COLO668 (cell line): Measurements from ENCODE around the gene OTULIN.

ENCODE experiments used
- DNase-seq: peaks from one replicate; lab custom pipeline; 2025; ENCODE audit not compliant: unreplicated experiment; lab: John Stamatoyannopoulos, UW

Gene OTULIN

GRCh38 chr5:14716755-14717752 lies 52.5 kb downstream of the OTULIN start:
- no peak for DNase-seq

- no peak for DNase-seq
Observed at GRCh38 chr5:14718778-14719177, 54.3 kb downstream of the OTULIN start.

- DNase-seq = no peak
Observed at GRCh38 chr5:14720236-14720923, 55.9 kb downstream of the OTULIN start.

- DNase-seq = peak; percentile 29
Observed at GRCh38 chr5:14721990-14722656, 57.6 kb downstream of the OTULIN start.

GRCh38 chr5:14722923-14723322 lies 58.4 kb downstream of the OTULIN start:
- no peak for DNase-seq

GRCh38 chr5:14723701-14724132 lies 59.2 kb downstream of the OTULIN start:
- no peak for DNase-seq

- no peak for DNase-seq
Observed at GRCh38 chr5:14724633-14725032, 60.1 kb downstream of the OTULIN start.

GRCh38 chr5:14726066-14726838 lies 61.7 kb downstream of the OTULIN start:
- no peak for DNase-seq

- DNase-seq = peak; percentile 89
Observed at GRCh38 chr5:14727428-14727865, 62.9 kb downstream of the OTULIN start.

GRCh38 chr5:14727928-14728458 lies 63.5 kb downstream of the OTULIN start:
- no peak for DNase-seq

GRCh38 chr5:14728459-14728938 lies 64.0 kb downstream of the OTULIN start:
- peak; percentile 27 for DNase-seq

GRCh38 chr5:14729448-14730385 lies 65.2 kb downstream of the OTULIN start:
- DNase-seq = no peak

GRCh38 chr5:14730466-14730865 lies 65.9 kb downstream of the OTULIN start:
- no peak for DNase-seq

GRCh38 chr5:14730881-14731280 lies 66.4 kb downstream of the OTULIN start:
- no peak for DNase-seq

GRCh38 chr5:14732991-14733390 lies 68.5 kb downstream of the OTULIN start:
- no peak for DNase-seq

GRCh38 chr5:14733661-14734060 lies 69.1 kb downstream of the OTULIN start:
- no peak for DNase-seq

- peak; percentile 81 for DNase-seq
Observed at GRCh38 chr5:14734396-14734795, 69.9 kb downstream of the OTULIN start.

- no peak for DNase-seq
Observed at GRCh38 chr5:14735944-14736343, 71.4 kb downstream of the OTULIN start.

- no peak for DNase-seq
Observed at GRCh38 chr5:14737291-14737690, 72.8 kb downstream of the OTULIN start.
